GM19328 (cell line): ENCODE data around the gene LIMD2.

Experiments
- ATAC-seq: cut with Tn5 transposase; IDR thresholded peaks from one replicate; pipeline ENCODE4 v1.9.1; 2021; ENCODE audit warnings: mild to moderate bottlenecking, moderate library complexity; ENCODE audit not compliant: unreplicated experiment

The LIMD2 gene

GRCh38 chr17:63685041-63685440, 14.9 kb downstream of the LIMD2 start:
- ATAC-seq, result no peak

DNA sequence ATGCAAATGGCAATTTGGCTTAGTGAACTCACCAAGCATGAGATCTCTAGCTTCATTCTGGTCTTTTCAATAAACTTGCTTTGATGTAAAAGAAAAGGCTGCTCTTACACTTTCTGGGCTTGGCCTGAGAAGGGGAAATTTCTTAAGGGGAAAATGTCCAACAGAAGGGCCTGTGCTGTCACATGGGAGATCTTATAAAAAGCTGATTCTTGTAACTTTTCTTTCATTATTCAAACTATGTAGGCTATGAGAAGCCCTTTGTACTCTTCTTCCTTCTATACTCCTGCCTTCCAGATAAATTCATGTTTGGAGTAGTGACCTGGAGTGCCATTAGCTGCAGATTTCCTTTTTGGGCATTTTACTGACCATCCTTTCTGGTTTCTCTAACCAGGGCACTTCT, 16.9 kb downstream of the LIMD2 start:
- no peak for ATAC-seq

GRCh38 chr17:63682441-63682840, 17.5 kb downstream of the LIMD2 start:
- no peak for ATAC-seq

DNA sequence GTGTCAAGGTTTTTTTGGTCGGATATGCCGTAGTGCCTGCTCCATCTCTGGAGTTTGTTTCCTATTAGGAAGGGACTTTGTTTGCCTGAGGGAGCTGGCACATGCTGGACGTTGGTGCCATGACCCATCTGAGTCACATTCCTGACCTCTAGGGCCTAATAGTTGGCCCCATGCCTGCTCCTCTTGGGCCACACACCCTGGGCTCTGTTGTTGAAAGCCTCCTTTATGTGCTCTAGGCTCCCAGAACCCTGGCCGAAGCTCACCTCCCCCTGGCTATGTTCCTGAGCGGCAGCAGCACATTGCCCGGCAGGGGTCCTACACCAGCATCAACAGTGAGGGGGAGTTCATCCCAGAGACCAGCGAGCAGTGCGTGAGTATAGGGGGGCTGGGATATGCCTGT, 18.4 kb downstream of the LIMD2 start:
- ATAC-seq, result no peak

- no peak for ATAC-seq
Observed at GRCh38 chr17:63680700-63681099, 19.2 kb downstream of the LIMD2 start.

DNA sequence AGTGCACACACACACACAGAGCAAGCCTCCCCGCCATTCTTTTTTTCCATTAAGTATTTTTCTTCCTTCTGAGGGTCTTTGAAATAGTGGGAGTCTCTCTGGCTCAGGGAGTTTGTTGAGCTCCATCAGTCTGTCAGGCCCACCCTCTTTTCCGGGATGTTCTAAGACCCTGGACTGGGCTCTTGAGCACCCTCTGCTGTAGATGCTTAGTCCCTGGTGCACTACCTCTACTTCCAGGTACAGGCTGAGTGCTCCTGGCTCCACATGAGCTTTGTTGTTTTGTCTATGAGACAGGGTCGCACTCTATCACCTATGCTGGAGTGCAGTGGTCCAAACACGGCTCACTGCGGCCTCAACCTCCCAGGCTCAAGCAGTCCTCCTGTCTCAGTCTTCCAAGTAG, 20.7 kb downstream of the LIMD2 start:
- ATAC-seq, result no peak

- ATAC-seq, result no peak
Observed at GRCh38 chr17:63676584-63676983, 23.3 kb downstream of the LIMD2 start.

DNA sequence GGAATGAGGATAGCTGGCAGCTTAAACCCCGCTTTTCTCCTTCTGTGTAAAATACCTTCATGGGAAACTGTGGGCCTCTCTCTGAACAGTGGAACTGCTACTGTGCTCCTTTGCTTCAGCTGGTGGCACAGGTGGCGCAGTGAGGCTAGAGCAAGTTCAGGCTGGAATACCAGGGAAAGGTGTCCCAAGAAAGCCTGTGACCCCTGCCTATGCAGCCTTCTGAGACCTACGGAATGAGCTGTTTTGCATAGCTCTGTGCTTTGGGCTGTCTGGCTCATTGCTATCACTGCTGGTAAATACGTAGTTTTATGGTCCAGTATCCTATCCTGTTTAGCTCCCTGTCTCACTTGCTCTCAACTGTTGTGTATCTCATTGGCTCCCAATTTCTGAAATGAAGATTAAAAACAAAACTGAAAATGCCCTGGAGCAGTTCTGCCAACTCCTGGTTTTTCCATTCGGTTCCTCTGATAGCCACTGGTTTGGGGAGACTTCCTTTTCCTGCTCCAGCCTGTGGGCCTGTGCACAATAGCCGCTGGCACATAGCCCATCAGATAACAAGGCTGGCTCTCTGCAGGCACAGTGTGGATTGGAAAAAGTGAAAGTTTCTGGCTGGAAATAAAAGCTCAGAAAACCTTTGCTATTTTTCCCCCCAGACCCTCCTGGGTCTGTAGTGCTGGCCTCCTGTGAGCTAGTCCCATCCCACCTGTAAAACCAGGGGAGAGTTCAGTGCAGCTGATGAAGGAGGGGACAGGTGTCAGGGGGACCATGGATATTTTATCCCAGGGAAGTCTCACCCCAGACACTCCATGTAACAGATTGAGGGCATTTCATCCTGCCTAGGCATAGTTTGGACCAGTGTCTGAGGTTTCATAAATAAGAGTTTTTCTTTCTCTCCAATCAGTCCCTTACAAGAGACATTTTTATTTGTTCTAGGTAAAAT, 24.0 kb downstream of the LIMD2 start:
- ATAC-seq, result no peak

- ATAC-seq, result no peak
Observed at GRCh38 chr17:63675231-63675606, 24.7 kb downstream of the LIMD2 start.

GRCh38 chr17:63672856-63673255, 27.1 kb downstream of the LIMD2 start:
- no peak for ATAC-seq

- ATAC-seq, result peak; percentile 49
Observed at GRCh38 chr17:63665527-63666214, 34.3 kb downstream of the LIMD2 start.

- ATAC-seq, result no peak
Observed at GRCh38 chr17:63659850-63660249, 40.1 kb downstream of the LIMD2 start.

DNA sequence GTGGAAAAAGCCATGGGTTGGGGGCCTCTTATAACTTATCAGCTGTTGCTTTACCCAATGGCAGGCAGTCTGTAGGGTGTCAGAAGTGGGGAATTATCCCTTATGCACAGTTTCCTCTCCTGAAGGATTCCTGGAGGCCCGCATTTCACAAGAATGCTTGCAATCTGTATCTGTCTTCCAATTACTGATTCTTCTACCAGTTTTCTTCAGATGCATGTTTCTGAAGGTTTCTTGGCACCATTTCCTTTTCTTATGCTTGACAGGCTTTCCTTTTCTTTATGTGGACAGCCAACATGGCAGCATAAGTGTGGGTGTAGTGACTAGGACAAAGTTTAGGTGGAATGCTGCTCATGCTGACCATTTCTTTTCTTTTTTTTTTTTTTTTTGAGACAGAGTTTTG, 41.6 kb downstream of the LIMD2 start:
- no peak for ATAC-seq

- no peak for ATAC-seq
Observed at GRCh38 chr17:63657786-63658185, 42.1 kb downstream of the LIMD2 start.

GRCh38 chr17:63653050-63653449, 46.9 kb downstream of the LIMD2 start:
- ATAC-seq, result no peak

GRCh38 chr17:63652106-63652505, 47.8 kb downstream of the LIMD2 start:
- ATAC-seq, result no peak

GRCh38 chr17:63649813-63650212, 50.1 kb downstream of the LIMD2 start:
- no peak for ATAC-seq

GRCh38 chr17:63647936-63648335, 52.0 kb downstream of the LIMD2 start:
- no peak for ATAC-seq

GRCh38 chr17:63647065-63647725, 52.7 kb downstream of the LIMD2 start:
- no peak for ATAC-seq

DNA sequence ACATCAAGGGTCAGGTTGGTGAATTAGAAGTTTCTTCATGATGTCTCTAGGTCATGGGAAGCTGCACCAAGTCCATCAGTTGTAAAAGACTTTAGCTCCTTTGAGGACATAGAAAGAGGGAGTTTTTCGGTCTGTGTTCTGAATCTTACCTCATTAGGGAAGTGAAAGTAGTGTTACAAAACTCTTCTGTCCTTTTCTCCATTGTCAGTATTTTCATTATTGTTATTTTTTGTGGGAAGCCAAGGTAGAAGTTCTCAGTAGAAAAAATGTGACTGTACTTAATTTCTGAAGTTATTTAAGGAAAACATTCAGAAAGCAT, 53.5 kb downstream of the LIMD2 start:
- ATAC-seq, result no peak
